Stimulated activated CD4-positive, alpha-beta T cell treated with anti-CD3 and anti-CD28 coated beads, Interleukin-1b, Interleukin-23, amount 100 ng/mL, for 4 hours (primary cell): ENCODE data around the gene SDC1.

Source experiments
- DNase-seq, 2 donors: peaks; one replicate each; pipeline ENCODE4 v3.0.0-alpha.2; 2020; ENCODE audit warnings: low read depth in 2 of 2

SDC1 gene

DNA sequence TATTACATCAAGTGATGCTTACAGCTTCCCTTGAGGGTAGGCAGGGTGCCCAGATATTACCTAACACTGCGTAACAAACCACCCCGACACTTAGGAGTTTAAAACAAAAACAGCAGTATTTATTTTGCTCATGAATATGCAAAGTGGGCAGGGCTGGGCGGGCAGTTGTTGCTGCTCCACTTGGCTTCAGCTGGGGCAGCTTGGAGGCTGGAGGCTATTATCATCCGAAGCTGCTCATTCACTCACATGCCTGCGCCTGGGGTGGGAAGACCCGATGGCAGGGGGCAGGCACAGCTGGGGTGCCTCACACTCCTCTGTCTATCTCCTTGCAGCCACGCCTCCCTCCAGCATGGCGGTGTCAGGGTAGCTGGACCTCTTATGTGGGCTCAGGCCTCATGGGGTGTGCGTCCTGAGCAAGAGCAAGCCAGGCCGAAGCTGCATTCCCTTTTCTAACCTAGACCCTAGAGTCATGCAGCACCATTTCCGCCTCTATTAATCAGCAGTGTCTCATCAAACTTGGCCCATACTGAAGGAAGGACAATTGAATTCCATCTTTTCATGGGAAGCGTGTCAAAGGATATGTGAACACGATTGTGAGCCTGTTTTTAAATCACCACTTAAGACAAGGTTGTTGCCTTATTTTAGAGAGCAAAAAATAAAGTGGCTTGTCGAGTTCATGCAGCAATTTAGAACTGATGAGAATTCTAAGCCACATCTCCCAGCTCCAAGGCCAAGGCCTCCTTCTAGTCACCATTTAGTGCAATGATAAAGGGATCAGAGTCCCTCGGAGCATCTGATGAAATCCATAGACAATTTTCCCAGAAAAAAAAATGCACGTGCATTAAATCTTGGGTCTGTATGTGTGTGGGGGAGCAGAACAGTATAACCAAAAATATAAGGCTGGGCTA, 54.9 kb downstream of the SDC1 start:
- DNase-seq: no peak

DNA sequence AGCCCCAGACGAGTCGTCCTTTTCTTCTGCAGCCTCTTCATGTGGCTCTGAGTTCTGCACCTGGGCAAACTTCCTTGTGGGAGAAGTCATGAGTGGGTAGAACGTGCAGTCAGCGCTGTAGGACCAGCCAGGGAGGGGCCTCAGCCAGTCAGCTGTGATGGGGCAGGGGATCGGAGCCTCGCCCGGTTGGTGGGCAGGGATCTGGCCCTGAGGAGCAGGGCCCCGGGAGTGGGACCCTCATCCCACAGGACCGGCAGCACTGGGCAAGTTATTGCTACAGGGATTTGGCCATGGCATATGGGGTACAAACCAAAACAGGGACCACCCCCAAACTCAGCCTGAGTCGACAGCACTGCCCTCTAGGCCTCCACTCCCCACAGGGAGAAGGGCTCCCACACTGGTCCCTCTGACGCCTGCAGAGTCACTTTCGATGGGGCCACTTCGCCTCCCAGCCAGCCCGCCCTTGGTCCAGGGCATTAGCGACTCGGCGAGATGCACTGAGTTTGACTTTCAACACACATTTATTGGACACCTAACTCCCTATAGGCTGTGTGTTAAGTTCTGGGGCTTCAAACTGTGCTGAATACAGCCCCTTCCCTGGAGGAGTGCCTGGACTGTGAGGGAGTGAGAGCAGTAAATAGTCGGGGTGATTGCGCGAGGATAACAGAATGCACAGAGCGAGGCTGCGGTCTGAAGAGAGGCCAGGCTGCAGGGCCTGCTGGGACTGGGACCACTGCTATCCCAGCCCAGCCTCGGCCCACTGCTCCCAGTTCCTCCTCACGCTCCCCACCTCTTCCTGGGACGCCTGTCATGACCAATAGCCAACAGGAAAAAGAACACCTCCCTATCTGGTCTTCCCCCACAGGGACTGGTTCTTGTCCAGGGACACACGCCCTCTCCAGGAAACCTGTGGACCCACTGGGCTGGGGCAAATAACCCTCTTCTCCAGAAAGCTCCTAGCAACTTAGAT, 55.9 kb downstream of the SDC1 start:
- no peak for DNase-seq

DNA sequence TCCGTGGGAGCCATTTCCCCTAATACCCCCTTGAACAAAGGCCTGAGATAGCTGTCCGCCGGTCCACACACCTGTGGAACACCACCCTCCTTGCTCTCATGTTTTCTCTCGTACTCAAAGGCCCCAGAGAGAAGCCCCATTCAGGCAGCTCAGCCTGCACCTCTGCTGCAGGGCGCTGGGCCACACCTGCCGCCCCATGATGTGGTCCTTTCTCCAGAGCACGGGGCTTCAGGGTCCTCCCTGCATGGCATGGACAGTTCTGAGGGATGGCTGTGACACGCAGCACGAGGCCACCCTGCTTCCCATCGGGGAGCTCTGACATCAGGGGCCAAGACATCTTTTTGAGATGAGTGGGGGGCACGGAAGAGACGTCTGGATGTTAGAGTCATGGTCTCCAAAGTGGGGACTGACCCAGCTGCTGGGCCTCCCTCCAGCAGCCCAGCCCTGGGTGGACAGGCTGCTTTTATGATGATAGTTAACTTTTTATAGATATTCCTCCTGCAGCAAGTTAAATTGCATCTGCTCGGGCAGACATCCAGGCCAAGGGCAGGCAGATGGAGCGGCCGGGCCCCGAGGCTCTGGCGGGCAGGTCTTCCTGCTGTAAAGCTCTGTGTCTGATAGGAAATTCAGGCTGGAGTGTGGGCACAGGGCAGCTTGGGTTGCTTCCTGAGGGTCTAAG, 56.7 kb downstream of the SDC1 start:
- DNase-seq: no peak

DNA sequence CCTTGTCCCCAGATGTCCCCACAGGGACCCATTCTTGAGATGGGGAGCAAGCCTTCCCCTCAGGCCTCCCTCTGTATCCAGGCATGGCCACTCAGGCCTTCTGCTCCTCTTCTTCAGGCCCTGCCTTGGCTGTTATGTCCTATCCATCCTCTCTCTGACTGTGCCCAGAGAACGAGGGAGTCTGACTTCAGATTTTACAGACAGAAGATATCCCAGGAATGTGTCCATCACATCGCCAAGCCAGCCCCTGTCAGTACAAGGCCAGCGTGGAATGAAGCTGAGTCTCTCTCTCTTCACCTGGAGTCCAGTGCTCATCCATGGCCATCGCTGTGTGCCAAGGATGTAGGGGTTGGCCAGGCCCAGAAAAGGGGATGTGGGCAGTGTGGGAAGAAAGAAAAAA, 57.6 kb downstream of the SDC1 start:
- DNase-seq: no peak

DNA sequence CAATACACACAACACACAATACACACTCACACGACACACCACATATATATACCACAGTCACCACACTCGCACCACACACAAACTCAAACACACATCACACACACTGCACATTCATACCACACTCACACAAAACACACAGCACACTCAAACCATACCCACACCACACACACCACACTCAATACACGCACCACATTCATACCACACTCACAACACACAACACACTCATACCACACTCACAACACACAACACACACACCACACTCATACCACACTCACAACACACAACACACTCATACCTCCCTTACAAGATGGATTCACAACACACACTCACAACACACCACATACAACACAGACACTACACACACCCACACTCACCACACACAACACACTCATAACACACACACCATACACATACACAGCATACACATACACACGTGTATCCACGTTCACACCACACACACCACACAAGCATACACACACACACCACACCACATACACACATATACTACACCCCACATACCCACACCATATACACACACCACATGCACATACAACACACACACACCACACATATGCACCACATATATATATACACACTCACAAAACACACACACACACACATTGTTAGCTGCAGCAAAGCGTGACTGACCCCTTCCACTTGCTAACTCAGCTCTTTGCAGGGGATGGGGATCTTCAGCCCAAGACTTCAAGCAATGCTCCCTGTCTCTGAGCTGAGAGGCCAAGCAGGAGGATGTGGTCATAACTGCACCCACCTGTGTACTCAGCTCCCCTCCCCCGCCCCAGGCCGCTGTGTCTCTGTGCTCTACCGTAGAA, 59.0 kb downstream of the SDC1 start:
- DNase-seq: no peak

DNA sequence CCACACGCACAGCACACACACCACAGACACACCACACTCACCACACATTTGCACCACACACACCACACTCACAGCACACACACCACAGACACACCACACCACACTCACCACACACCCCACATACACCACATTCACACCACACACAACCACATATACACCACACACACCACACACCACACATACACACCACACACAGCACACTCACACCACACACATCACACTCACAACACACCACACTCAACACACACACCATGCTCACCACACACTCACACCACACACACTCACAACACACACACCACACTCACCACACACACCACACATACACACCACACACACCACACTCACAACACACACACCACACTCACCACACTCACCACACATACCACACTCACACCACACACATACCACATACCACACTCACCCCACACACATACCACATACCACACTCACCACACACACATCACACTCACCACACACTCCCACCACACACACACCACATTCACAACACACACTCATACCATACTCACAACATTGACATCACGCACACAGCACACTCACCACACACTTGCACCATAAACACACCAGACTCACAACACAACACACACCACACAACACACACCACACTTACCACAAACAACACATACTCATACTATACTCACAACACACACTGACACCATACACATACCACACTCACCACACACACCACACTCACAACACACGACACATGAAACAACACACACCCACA, 60.0 kb downstream of the SDC1 start:
- no peak for DNase-seq

DNA sequence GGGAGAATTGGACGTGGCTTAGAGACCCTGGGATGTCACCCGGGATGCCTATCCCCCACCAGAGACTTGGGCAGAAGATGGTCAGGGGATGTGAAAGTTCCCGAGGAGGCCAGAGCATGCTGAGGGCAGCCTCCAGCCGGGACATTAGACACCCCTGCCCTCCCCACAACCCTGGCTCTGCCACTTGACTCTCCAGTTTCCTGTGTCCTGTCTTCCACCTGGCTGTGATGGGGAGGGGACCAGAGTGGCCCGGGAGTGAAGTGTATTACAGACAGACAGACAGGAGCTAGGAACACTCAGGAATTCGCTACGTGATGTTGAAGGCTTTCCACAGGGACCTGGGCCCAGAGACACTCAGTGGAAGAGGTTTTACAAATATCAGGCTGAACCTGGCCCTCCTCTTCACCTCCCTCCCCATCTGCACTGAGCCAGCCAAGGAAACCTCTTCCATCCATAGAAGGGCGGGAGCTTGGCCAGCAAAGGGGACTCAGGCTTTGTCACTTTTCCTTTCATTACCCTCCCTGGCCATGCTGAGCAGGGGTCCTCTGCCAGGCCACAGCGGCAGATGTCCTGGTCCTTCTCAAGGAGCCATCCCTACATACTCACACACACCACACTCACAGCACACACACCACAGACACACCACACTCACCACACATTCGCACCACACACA, 60.7 kb downstream of the SDC1 start:
- no peak for DNase-seq

DNA sequence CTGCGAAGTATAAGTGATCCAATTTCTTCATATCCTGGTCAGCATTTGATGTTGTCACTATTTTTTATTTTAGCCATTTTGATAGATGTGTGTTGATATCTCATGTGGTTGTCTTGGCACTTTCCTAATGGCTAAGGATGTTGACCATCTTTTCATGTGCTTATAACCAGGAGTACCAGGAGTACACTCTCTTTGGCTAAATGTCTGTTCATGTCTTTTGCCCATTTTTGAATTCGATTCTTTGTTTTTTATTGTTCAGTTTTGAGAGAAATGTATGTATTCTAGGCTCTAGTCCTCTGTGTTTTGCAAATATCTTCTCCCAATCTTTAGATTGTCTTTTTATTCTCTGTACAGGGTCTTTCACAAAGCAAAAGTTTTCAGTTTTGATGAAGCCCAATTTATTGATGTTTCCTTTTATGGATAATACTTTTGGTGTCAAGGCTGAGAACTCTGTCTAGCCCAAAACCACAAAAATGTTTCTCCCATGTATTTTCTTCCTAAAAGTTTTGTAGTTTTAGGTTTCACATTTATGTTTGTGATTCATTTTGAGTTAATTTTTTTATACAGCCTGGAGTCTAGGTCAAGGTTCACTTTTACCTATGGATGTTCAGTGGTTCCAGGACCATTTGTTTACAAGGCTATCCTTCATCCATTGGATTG, 65.4 kb downstream of the SDC1 start:
- DNase-seq: no peak

DNA sequence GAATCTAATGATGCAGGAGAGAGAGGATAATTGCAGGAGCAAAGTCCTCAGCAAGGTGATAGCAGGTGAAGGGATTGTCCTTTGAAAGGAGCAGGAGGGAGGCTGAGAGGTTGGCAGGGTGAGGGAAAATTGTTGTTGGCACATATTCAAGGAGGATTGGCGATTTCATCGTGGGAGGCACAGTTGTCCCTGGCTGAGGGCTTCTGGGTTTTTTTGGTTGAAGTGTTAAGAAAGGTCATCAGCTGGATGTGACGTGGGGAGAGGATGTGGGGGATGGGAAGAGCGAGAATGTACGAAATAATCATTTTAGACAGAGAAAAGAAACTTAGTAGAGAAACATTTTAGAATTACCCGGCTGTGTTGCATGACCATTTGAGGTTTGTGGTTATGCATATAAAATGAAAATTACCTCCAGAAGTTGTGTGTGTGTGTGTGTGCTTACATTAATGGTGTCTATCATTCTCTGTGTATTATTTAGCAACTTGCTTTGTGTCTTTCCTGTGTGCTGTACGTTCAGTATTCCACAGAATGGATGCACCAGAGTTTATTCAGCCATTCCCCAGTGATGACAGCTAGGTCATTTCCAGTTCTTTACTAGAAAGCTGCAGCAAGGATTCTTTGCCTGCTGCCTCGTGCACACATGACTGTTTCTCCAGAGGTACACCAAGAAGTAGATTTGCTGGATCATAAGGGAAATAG, 67.6 kb downstream of the SDC1 start:
- DNase-seq: no peak

DNA sequence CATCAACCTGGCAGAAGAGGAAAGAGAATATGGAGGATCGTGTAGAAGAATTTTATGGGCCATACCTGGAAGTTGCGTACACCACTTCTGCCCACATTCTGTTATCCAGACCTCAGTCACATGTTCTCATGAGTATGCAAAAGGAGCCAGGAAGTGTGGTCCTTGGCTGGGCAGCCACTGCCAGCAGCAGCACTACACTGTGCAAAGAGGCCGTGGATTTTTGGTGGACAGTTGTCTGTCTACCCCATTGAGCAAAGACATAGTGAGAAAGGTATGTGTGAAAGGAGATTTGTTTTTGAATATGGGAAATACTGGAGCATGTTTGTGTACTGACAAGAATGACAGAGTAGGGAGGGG, 68.1 kb downstream of the SDC1 start:
- DNase-seq: no peak

DNA sequence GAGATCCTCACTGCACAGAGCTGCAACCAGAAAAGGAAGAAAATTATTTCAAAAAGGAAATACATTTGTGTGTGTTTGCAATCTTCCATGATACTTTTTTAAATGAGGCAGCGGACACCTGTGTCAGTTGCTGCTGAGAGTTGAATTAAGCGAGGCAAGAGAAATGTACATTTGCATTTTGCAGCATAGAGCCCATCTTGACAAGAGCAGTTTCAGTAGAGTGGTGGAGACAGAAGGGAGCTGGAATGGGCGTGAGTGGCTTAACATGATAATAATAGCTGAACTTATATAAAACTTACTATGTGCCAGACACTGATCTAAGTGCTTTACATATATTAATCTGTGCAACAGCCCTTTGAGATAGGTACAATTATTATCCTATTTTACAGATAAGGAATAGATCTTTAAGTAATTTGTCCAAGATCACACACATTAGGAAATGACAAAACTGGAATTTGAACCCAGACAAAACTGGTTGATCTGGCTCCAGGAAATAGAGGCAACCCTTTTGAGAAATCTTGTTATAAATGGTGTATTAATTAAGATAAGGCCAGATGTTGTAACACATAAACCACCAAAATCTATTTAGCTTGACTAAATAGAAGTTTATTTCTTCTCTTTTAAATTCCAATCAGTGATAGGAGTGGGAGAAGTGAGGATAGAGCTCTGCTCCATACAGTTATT, 68.7 kb downstream of the SDC1 start:
- no peak for DNase-seq

DNA sequence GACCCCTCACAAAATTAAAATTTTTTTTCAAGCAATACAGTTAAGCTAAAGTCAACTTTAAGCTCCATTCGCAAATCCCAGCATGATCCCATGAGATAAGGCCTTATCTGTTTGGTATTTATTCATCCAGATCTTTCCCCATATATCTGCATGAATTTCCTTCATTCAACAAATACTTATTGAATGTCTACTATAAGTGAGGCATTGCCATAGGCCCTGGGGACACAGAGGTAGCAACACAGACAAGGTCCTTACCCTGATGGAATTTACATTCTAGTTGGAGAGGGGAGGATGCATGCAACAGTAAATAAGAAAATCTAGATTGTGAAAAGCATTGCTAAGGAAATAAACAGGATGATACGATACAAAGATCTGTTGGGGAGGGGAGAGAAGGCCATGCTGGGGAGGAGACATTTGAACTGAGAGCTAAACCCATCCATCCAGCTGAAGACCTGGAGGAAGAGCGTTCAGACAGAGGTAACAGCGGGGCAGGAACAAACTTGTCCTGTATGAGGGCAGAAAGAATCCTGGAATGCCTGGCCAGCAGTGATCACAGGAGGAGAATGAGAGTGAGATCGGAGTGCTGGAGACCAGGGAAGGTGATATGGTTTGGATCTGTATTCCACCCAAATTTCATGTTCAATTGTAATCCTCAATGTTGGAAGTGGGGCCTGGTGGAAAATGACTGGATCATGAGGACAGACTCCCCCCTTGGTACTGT, 71.6 kb downstream of the SDC1 start:
- DNase-seq: no peak

DNA sequence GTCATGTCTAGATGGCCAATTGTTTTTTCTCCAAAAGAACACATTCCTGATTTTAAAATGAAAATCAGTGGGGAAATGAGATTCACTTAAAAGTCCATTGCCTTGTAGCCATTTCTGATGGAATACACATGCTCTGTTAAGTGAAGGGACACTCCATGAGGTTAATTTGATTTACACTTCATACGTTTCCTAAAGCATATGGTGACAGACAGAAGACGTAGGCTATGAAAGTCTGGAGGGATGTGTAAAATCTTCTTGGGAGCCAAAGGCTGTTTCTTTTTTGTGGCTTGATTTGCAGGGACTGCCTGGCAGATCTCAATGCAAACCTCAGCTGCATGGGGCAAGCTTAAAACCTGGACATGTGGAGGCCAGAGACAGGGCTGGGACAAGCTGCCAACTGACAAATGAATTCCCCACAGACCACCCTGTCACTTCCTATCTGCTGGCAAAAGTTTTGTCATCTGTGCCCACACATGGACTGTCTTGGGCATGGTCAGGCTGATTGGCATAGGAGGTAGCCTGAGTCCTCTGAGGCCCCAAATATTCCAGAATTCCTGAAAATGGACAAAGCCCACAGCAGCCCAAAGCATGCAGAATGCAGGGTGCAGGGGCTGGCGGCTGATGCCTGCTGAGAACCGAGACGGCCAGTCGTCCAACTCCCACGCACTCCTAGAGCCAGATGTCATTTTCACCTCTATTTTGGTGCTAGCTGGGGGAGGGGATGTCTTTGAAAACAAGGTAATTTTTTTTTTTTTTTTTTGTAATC, 73.9 kb downstream of the SDC1 start:
- no peak for DNase-seq
